Heart left ventricle (tissue), 16 donors: ENCODE measurements around the gene SETDB2. TPM values are rescaled to one million over a fixed set of nuclear protein-coding genes. Genes with fewer than 3 reads are reported as not detected.

Experiments
- ATAC-seq, 4 donors: fragments of 200-7000 bp; cut with Tn5 transposase; one replicate each; pipeline ENCODE4 v1.9.1; 2020 to 2022; ENCODE audit warnings: moderate library complexity in 4 of 4, mild to moderate bottlenecking in 3 of 4, moderate number of reproducible peaks in 1 of 4
- DNase-seq, 5 donors: peaks; one replicate each; pipeline ENCODE4 v3.0.0-alpha.2; 2020
- H3K27ac ChIP-seq, 12 donors: fragments of 200-600 bp; sonication (generic) in 4 of 12; one replicate each; pipeline versions ENCODE4 v1.5.0 to v1.8.0; 2016 to 2022; ENCODE audit warnings: mild to moderate bottlenecking in 2 of 12
- H3K27me3 ChIP-seq, 9 donors: fragments of 200-600 bp; sonication (generic) in 2 of 9; one replicate each; pipeline versions ENCODE4 v1.5.1 to v1.8.0; 2016 to 2022; ENCODE audit warnings: mild to moderate bottlenecking in 3 of 9
- H3K36me3 ChIP-seq, 9 donors: fragments of 200-600 bp; sonication (generic) in 2 of 9; one replicate each; pipeline versions ENCODE4 v1.5.0 to v1.8.0; 2018 to 2022; ENCODE audit warnings: mild to moderate bottlenecking in 2 of 9
- H3K4me1 ChIP-seq, 12 donors: fragments of 200-600 bp; sonication (generic) in 4 of 12; one replicate each; pipeline versions ENCODE4 v1.5.0 to v1.8.0; 2016 to 2022; ENCODE audit warnings: mild to moderate bottlenecking in 3 of 12
- H3K4me3 ChIP-seq, 12 donors: fragments of 200-600 bp; sonication (generic) in 4 of 12; one replicate each; pipeline versions ENCODE4 v1.5.0 to v1.8.0; 2017 to 2022; ENCODE audit warnings: mild to moderate bottlenecking in 9 of 12, moderate library complexity in 4 of 12
- H3K9me3 ChIP-seq, 12 donors: fragments of 200-600 bp; sonication (generic) in 4 of 12; one replicate each; pipeline versions ENCODE4 v1.5.0 to v1.8.0; 2016 to 2022; ENCODE audit warnings: mild to moderate bottlenecking in 1 of 12
- POLR2A ChIP-seq, 2 donors: fragments of 450-650 bp; IDR thresholded peaks; one replicate each; pipeline ENCODE4 v1.6.1; 2017; ENCODE audit warnings: antibody characterized with exemption in 2 of 2, mild to moderate bottlenecking in 2 of 2, moderate library complexity in 2 of 2
- WGBS, 4 donors: extraction: QIAGEN DNeasy Blood & Tissue Kit in 2 of 4; methylation state at CpG; one replicate each; pipeline versions ENCODE4 v1.1.5 to v1.1.7; 2013 to 2018; 5-methylcytosine and 5-hydroxymethylcytosine counted together
- intact Hi-C, 10 donors: fragments of 100-400 bp; cut with DNase I; formaldehyde crosslinking; loops; one replicate each; pipeline versions ENCODE4 v1.11.1 to v1.14.2; 2022
- polyA plus RNA-seq, 2 donors: library from polyadenylated mRNA; stranded (reverse); fragments of 200-250 nt; gene quantifications; one replicate each; pipeline ENCODE4 v1.2.3, GENCODE V29; 2013
- total RNA-seq, 9 donors: library from RNA; depleted of rRNA in 2 of 9; stranded (reverse); fragments of >200 nt in 2 of 9; fragmentation: NEBNext Ultra II Directional in 3 of 9; extraction: Animal tissue kit (Norgen Biotek cat#: 25700) in 3 of 9; gene quantifications; one replicate each; pipeline versions ENCODE4 v1.1.0 to v1.2.4, GENCODE V29; 2016 to 2023
- TF ChIP-seq, protein P1 (sequence below), 12 donors: fragments of 200-600 bp; sonication (generic) in 4 of 12; IDR thresholded peaks; one replicate each; pipeline versions ENCODE4 v1.5.0 to v1.8.0; 2018 to 2022; ENCODE audit warnings: antibody characterized with exemption in 12 of 12, mild to moderate bottlenecking in 5 of 12
- donor health status: ischemic (EF 13 %, LVEDD 7.1; RV severe dilation, severe dysfunction).
- donor health status: healthy with polysubstance abuse.
- donor health status: DM: no; HTN: yes; CAD: no.
- donor health status: DM: no; HTN: no; CAD: no.
- donor health status: ischemic (EF 25% LVEDD 6.9; RV normal size, moderate dysfunction).
- donor health status: ischemic (EF 25% LVEDD 5.7; RV mildly dilated, moderate dysfunction).
- donor health status: healthy.
- donor health status: DM: yes; HTN: yes; CAD: no.
- donor health status: ischemic (EF 35%, LVEDD 5.7; RV mildly dilated, moderate dysfunction).
- donor health status: nonischemic (EF 11% LVEDD 7.7; RV severe dilation, severe dysfunction).
- donor health status: DM: yes; HTN: yes; CAD: no.
- donor health status: PGD.
- donor health status: ischemic (EF 29% LVEDD 5.4; RV normal size, mild dysfunction).
- donor health status: nonischemic (EF 23%, LVEDD 6.1; RV moderate dilation, normal function).

Gene SETDB2
- total and polyA plus RNA-seq, 11 donors = 3.7 to 19.8 (median 12.9) TPM

DNA sequence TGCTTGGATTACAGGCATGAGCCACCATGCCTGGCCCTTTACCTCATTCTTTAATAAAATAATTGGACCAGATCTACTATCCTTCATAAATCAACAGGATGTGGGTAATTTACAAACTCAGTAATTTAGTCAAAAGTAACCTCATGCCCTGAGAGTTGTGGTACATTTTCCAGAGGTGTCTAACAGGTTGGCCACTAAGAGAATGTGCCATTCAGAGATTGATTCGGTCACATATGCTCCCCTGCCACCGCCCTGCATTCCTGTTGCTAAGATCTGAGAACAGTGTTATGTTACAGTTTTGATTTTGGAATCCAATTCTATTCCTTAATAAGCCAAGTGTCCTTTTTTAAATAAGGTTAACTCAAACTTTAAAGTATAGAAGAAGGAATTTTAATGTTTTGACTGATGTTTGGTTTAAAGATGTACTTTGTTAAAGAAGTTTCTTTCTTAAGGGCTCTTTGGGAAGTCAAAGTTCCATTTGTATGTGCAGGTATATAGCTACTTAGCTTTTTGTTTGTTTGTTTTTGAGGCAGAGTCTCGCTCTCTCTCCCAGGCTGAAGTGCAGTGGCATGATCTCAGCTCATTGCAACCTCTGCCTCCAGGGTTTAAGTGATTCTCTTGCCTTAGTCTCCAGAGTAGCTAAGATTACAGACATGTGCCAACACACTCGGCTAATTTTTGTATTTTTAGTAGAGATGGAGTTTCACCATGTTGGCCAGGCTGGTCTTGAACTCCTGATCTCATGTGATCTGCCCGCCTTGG is 80.8 kb downstream of the SETDB2 start:
- Histone ChIP-seq H3K36me3 (peaks cover 0 to 95% (median 85%) of the 10 kb centered on the region in 9 donors), H3K9me3 (no peaks in the 10 kb centered on the region), H3K27ac (no peak overlapping the region), H3K4me1 (peaks cover 0 to 14% (median 0%) of the 10 kb centered on the region in 12 donors), H3K4me3 (no peak overlapping the region), H3K27me3 (no peaks in the 10 kb centered on the region)
- TF ChIP-seq POLR2A (IDR thresholded peaks at IDR 0.05) = no peak
- TF ChIP-seq, protein P1, sequence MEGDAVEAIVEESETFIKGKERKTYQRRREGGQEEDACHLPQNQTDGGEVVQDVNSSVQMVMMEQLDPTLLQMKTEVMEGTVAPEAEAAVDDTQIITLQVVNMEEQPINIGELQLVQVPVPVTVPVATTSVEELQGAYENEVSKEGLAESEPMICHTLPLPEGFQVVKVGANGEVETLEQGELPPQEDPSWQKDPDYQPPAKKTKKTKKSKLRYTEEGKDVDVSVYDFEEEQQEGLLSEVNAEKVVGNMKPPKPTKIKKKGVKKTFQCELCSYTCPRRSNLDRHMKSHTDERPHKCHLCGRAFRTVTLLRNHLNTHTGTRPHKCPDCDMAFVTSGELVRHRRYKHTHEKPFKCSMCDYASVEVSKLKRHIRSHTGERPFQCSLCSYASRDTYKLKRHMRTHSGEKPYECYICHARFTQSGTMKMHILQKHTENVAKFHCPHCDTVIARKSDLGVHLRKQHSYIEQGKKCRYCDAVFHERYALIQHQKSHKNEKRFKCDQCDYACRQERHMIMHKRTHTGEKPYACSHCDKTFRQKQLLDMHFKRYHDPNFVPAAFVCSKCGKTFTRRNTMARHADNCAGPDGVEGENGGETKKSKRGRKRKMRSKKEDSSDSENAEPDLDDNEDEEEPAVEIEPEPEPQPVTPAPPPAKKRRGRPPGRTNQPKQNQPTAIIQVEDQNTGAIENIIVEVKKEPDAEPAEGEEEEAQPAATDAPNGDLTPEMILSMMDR (IDR thresholded peaks at IDR 0.05) = no peak
- no peak for ATAC-seq
- no peak for DNase-seq
- WGBS, 4 donors = 86 to 96% (median 93%) methylated on average over 5 of the region's 5 CpGs
- intact Hi-C loops = no loop called here

DNA sequence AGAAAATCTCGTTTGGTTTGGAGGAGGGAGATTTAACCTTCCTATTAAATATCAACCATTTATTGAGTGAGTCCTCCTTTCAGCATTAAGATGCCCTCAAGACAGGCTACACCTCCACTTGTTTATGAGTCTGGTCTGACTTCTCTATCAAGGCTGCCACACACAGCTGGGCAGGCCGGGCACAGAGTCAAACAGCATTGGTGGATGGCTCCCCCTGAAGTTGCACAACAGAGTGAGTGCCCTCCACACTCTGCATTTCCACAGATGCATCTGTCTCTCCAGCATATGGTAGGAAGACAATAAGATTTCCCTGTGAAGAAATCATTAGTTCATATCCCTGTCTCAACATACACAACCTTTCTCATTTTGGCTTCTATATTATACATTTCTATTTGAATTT is 83.0 kb downstream of the SETDB2 start:
- Histone ChIP-seq H3K4me3 (no peak overlapping the region), H3K27ac (peak overlapping the region in 1 of 12 donors; percentile 47), H3K9me3 (no peaks in the 10 kb centered on the region), H3K4me1 (peaks cover 0 to 23% (median 0%) of the 10 kb centered on the region in 12 donors), H3K36me3 (peaks cover 0 to 77% (median 66%) of the 10 kb centered on the region in 9 donors), H3K27me3 (no peaks in the 10 kb centered on the region)
- TF ChIP-seq, protein P1 (IDR thresholded peaks at IDR 0.05) = no peak
- TF ChIP-seq POLR2A (IDR thresholded peaks at IDR 0.05) = no peak
- WGBS, 4 donors = 53 to 60% (median 56%) methylated on average over 2 of the region's 2 CpGs
- intact Hi-C loops = no loop called here
- ATAC-seq = peak in 3 of 4 donors; percentile 52 to 63 (median 59)
- peak in 2 of 5 donors; percentile 27 to 29 for DNase-seq

DNA sequence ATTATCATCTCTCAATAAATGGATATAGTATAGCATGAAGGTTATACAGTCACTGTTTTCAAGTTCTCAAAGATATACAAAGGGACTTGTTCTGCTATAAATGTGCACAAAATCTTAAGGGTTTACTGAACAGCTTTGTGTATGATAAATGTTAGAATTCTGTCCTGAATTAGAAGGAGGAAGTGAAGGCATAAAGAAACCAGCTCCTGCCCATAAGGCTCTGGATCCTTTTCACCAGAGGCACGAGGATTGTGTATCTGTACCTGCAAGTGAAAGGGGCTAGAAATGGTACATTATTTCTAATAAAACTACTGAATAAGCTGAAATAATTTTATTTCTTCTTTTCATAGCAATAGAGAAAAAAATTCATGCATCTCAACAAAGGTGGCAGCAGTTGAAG is 84.1 kb downstream of the SETDB2 start:
- Histone ChIP-seq H3K27me3 (no peaks in the 10 kb centered on the region), H3K9me3 (no peaks in the 10 kb centered on the region), H3K36me3 (peaks cover 0 to 75% (median 57%) of the 10 kb centered on the region in 9 donors), H3K4me1 (peaks cover 0 to 31% (median 0%) of the 10 kb centered on the region in 12 donors), H3K4me3 (no peak overlapping the region), H3K27ac (peak overlapping the region in 1 of 12 donors; percentile 47)
- DNase-seq = no peak
- TF ChIP-seq, protein P1 (IDR thresholded peaks at IDR 0.05) = no peak
- TF ChIP-seq POLR2A (IDR thresholded peaks at IDR 0.05) = no peak
- WGBS, 4 donors = 80 to 97% (median 92%) methylated on average over 1 of the region's 1 CpG
- ATAC-seq = no peak
- intact Hi-C loops = no loop called here

DNA sequence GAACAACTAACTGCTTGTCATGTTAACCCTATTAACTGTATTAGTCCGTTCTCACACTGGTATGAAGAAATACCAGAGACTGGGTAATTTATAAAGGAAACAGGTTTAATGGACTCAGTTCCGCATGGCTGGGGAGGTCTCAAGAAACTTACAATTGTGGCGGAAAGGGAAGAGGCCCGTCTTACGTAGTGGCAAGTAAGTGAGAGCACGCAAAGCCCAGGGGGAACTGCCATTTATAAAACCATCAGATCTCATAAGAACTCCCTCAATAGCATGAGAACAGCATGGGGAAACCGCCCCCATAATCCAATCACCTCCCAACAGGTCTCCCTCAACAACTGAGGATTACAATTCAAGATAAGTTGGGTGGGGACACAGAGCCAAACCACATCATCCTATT is 86.4 kb downstream of the SETDB2 start:
- no peaks in the 10 kb centered on the region for H3K9me3 ChIP-seq
- no peak overlapping the region for H3K4me3 ChIP-seq
- intact Hi-C loops = no loop called here
- peak overlapping the region in 2 of 12 donors; percentile 22 to 70 for H3K27ac ChIP-seq
- peaks cover 0 to 40% (median 0%) of the 10 kb centered on the region in 12 donors for H3K4me1 ChIP-seq
- peak in 2 of 4 donors; percentile 44 to 54 for ATAC-seq
- TF ChIP-seq, protein P1 (IDR thresholded peaks at IDR 0.05) = no peak
- no peak for TF ChIP-seq POLR2A (IDR thresholded peaks at IDR 0.05)
- peak in 1 of 5 donors; percentile 24 for DNase-seq
- 88 to 96% (median 92%) methylated on average over 7 of the region's 7 CpGs for WGBS, 4 donors
- H3K27me3 ChIP-seq = no peaks in the 10 kb centered on the region
- peaks cover 0 to 67% (median 39%) of the 10 kb centered on the region in 9 donors for H3K36me3 ChIP-seq
